Activated CD4-positive, alpha-beta T cell treated with anti-CD3 and anti-CD28 coated beads for 36 hours (primary cell): ENCODE measurements around the gene ZNF555. TPM values are rescaled to one million over a fixed set of nuclear protein-coding genes. Genes with fewer than 3 reads are reported as not detected.

ENCODE experiments used
- ATAC-seq: fragments of 200-7000 bp; cut with Tn5 transposase; one replicate; pipeline ENCODE4 v1.10.0; 2021; ENCODE audit warnings: mild to moderate bottlenecking, moderate library complexity
- CTCF ChIA-PET: fragments of 350-600 bp; sonication (Branson Sonifier 250); formaldehyde crosslinking; loops from one replicate; lab custom pipeline; 2021; ENCODE audit warnings: antibody characterized with exemption; lab: Charles Lee
- POLR2A ChIA-PET: fragments of 350-600 bp; sonication (Branson Sonifier 250); formaldehyde crosslinking; loops from one replicate; lab custom pipeline; 2021; ENCODE audit warnings: antibody characterized with exemption, inconsistent platforms; lab: Charles Lee
- DNase-seq: peaks from one replicate; pipeline ENCODE4 v3.0.0-alpha.2; 2020
- H3K27ac Mint-ChIP-seq: one replicate; pipeline ENCODE4 v1.8.0; 2021; ENCODE audit warnings: mixed read lengths
- H3K27me3 Mint-ChIP-seq: one replicate; pipeline ENCODE4 v1.8.0; 2021; ENCODE audit warnings: mixed read lengths
- H3K36me3 Mint-ChIP-seq: one replicate; pipeline ENCODE4 v1.8.0; 2021; ENCODE audit warnings: low read depth, mixed read lengths
- H3K4me1 Mint-ChIP-seq: one replicate; pipeline ENCODE4 v1.8.0; 2021; ENCODE audit warnings: mixed read lengths
- H3K4me3 Mint-ChIP-seq: one replicate; pipeline ENCODE4 v1.8.0; 2021; ENCODE audit warnings: mild to moderate bottlenecking, moderate library complexity, mixed read lengths
- H3K9me3 Mint-ChIP-seq: one replicate; pipeline ENCODE4 v1.8.0; 2021; ENCODE audit warnings: low read depth, mixed read lengths
- intact Hi-C, 2 experiments: fragments of 100-400 bp; cut with DNase I in 1 of 2; cut with micrococcal nuclease in 1 of 2; formaldehyde crosslinking; loops; one replicate each; pipeline versions ENCODE4 v1.14.2 to v1.15.1; 2022 to 2024; cut with DNase I, micrococcal nuclease
- total RNA-seq, 2 experiments: library from RNA; stranded (reverse); gene quantifications; one replicate each; pipeline ENCODE4 v1.2.3, GENCODE V29; 2021

ZNF555 gene
- total RNA-seq, 2 experiments from 2014 or later = 1.9 TPM

- Mint-ChIP-seq H3K9me3 (peaks cover 2% of the 10 kb centered on the region), H3K27ac (no peak overlapping the region), H3K27me3 (no peaks in the 10 kb centered on the region), H3K4me1 (peaks cover 28% of the 10 kb centered on the region), H3K4me3 (no peak overlapping the region), H3K36me3 (peaks cover 12% of the 10 kb centered on the region)
- DNase-seq = no peak
- ATAC-seq = no peak
- ChIA-PET CTCF (no interaction called here), POLR2A (no interaction called here)
- intact Hi-C loops = no loop called here
Measured at GRCh38 chr19:2906631-2907195, 65.4 kb downstream of the ZNF555 start.

Other genes with a start within 250 kb of the ZNF555 start
- 1 to 10 TPM; 1.1 to 1.2 TPM for gene GNG7, start 138.8 kb upstream of the ZNF555 start, total RNA-seq
- gene DIRAS1, start 120.1 kb upstream of the ZNF555 start, total RNA-seq = under 1 TPM; 0.21 to 0.33 TPM
- 10 to 100 TPM; 26.6 to 46.0 TPM for gene SLC39A3, start 101.5 kb upstream of the ZNF555 start, total RNA-seq
- gene SGTA, start 58.2 kb upstream of the ZNF555 start, total RNA-seq = 10 to 100 TPM; 53.0 to 62.2 TPM
- 100 to 1,000 TPM; 135 to 144 TPM for gene THOP1, start 56.0 kb upstream of the ZNF555 start, total RNA-seq
- gene ZNF554, start 21.6 kb upstream of the ZNF555 start, total RNA-seq = 1 to 10 TPM; 1.9 to 2.3 TPM
- not detected for gene ZNF556, start 25.9 kb downstream of the ZNF555 start, total RNA-seq
- 1 to 10 TPM; 5.9 to 7.1 TPM for gene ZNF57, start 59.5 kb downstream of the ZNF555 start, total RNA-seq
- gene ZNF77, start 103.5 kb downstream of the ZNF555 start, total RNA-seq = 1 to 10 TPM; 4.3 to 4.8 TPM
- 1 to 10 TPM; 2.6 to 3.5 TPM for gene TLE6, start 136.1 kb downstream of the ZNF555 start, total RNA-seq
- gene TLE2, start 187.8 kb downstream of the ZNF555 start, total RNA-seq = 1 to 10 TPM; 4.7 to 6.3 TPM
- 100 to 1,000 TPM; 349 to 533 TPM for gene TLE5, start 221.0 kb downstream of the ZNF555 start, total RNA-seq